Measurements from ENCODE around the gene JAML.

- TF ChIP-seq, protein P1, sequence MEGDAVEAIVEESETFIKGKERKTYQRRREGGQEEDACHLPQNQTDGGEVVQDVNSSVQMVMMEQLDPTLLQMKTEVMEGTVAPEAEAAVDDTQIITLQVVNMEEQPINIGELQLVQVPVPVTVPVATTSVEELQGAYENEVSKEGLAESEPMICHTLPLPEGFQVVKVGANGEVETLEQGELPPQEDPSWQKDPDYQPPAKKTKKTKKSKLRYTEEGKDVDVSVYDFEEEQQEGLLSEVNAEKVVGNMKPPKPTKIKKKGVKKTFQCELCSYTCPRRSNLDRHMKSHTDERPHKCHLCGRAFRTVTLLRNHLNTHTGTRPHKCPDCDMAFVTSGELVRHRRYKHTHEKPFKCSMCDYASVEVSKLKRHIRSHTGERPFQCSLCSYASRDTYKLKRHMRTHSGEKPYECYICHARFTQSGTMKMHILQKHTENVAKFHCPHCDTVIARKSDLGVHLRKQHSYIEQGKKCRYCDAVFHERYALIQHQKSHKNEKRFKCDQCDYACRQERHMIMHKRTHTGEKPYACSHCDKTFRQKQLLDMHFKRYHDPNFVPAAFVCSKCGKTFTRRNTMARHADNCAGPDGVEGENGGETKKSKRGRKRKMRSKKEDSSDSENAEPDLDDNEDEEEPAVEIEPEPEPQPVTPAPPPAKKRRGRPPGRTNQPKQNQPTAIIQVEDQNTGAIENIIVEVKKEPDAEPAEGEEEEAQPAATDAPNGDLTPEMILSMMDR (IDR thresholded peaks at IDR 0.05): no peak
- TF ChIP-seq EZH2phosphoT487 (IDR thresholded peaks at IDR 0.05): no peak
Observed at GRCh38 chr11:118147502-118147901, 77.3 kb downstream of the JAML start.
